AG08395 (cell line): Measurements from ENCODE around the gene DOK3.

Source experiments
- DNase-seq: peaks from one replicate; pipeline ENCODE4 v3.0.0; 2012; ENCODE audit warnings: mixed read lengths, low spot score

DOK3 gene

GRCh38 chr5:177483042-177483441, 26.6 kb downstream of the DOK3 start:
- no peak for DNase-seq

GRCh38 chr5:177482359-177482795, 27.2 kb downstream of the DOK3 start:
- DNase-seq, result no peak

DNA sequence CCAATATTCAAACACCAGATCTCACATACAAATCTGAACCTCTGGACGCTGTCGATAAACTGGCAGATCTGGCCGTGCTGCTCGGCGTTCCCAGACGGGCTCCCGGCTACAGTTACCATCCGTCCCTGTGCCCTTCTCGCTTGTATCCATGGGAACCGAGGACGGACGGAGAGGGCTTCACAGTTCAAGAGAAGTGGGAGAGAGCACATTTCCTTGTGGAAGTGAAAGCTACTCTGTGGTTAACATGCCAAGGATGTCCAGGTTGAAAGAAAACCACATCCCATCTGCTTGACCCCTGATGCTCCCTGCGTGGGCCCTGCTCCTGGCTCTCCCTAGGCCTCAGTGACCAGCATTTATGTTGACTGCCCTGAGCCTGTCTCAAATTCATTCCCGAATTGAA, 29.9 kb downstream of the DOK3 start:
- no peak for DNase-seq

DNA sequence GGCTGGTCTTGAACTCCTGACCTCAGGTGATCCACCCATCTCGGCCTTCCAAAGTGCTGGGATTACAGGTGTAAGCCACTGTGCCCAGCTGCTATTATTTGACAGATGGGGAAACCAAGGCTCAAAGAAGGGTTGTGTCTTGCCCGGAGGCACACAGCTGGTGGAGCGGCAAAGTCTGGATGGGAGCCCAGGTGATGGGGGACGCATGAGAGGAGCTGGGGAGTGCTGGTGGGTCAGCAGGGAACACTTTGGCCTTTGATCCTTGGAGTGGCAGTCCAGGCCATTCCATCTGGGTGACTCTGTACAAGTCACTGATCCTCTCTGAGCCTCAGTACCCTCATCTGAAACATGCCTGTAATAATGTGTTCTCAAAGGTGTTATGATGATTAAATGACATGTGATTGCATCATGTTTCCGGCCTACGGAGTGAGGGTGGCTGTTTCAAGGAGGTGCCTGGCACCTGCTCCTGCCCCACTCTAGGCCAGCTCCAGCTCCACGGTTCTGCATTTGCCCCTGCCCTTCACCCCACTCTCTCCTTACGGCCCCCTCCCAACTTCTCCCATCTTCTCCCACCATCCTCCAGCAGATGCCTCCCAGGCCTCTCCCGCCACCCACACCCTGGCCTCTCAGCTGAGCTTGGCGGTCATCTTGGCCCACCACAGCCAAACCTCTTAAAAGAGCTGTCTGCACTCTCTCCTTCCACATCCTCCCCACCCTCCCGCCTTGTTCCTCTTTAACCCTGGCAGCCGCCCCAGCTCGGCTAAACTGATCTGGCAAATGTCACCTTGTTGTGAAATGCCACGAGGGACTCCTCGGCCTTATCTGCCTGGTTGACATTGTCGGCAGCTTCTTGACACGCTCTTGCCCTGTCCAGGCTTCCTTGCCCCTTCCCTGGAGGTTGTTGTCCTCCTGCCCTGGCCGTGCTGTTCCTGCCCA, 30.6 kb downstream of the DOK3 start:
- DNase-seq, result no peak

DNA sequence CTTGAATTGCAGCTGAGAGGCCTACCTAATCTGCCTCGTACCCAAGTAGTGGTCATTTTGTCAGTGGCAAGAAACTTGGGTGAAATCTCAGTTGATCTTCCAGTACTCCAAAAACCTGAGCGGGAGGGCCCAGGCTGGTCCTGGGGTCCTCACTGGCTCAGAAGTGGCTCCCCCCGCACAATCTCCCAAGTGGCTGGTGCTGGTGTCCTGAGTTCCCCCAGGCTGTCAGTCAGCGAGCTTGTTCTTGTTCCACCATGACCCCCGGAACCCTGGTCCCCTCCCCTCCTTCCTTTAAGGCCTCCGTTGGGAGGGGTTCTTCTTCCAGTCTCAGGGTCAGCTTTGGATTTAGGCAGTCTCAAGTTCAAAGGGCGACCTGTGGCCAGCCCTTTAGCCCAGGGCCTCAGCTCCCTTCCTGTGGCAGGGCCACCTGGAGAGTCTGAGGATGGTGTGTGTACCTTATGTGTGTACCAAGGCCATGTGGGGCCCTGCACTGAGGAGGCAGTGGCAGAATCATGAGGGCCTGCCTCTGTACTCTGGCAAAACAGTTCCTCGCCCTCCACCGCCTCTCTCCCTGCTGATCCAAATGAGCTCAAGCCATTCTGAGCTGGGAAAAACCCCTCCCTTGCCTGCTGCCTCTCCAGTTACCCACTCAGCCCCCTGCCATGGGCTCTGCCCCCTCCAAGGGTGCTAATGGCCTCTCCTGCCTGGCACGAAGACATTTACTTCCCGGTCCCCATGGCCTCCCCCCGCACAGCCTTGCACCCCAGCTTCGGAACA, 31.7 kb downstream of the DOK3 start:
- no peak for DNase-seq

DNA sequence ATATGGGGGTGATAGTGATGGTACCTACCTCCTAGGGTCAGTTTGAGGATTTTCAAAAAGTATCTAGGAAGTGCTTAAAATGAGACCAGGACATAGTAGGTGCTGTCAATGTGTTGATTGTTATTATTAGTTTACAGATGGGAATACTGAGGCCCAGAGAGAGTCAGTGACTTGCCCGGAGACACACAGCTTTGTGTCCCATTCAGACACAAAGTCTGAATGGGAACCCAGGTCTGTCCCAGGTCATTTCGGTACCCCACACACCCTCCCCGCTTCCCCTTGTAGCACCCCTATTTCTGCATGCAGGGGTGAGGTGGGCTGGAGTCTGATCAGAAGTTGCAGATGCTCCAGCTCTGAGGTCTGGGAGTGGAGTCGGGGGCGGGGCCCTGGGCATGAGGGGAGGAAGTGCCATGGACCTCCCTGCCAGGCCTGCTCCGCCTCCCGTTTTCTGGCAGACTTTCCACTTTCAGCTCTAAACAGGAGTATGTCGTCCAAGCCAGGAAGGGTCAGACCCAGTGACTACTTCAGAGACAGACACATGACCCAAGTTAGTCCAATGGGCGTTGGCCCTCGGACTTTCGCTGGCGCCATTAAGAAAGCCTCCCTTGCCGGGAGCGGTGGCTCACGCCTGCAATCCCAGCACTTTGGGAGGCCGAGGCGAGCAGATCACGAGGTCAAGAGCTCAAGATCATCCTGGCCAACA, 32.9 kb downstream of the DOK3 start:
- no peak for DNase-seq

DNA sequence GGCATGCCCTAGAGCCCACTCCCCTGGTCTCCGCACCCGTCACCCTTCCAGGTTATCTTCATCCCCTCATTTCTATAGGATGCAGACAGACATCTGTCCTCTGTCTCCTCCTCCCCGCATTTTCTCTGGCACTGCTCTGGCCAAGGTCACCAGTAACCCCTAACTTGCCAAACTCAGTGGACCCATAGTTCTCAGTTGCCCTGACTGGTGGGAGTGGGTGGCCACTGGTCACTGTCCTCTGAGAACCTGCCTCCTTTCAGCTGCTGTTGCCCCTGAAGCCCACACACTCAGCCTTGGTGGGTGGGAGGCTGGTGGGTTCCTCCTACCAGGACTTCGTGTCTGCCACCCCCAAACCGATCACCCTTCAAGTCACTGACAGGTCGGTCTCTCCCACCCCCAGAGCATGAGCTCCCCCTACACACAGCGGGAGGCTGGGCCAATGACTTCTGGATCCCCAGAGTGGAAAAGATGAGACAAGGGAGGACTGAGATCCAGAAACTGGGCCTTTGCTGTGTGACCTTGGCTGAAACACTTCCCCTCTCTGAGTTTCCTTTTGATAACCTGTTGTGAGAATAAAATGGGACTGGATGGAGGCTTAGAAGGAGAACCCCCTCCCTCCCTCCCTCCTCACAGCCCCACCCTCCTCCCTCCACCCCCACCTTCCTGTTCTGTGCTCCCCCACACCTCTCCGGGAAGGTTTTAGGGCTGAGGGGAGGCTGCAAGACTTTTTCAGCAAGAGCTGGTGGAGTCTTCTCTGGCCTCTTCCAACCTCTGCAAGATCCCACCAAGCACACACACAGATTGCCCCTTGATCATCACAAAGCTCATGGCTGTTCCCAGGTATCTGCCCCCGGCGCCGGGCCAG, 33.8 kb downstream of the DOK3 start:
- no peak for DNase-seq

GRCh38 chr5:177474846-177475562, 34.6 kb downstream of the DOK3 start:
- no peak for DNase-seq

- no peak for DNase-seq
Measured at GRCh38 chr5:177474002-177474476, 35.6 kb downstream of the DOK3 start.

DNA sequence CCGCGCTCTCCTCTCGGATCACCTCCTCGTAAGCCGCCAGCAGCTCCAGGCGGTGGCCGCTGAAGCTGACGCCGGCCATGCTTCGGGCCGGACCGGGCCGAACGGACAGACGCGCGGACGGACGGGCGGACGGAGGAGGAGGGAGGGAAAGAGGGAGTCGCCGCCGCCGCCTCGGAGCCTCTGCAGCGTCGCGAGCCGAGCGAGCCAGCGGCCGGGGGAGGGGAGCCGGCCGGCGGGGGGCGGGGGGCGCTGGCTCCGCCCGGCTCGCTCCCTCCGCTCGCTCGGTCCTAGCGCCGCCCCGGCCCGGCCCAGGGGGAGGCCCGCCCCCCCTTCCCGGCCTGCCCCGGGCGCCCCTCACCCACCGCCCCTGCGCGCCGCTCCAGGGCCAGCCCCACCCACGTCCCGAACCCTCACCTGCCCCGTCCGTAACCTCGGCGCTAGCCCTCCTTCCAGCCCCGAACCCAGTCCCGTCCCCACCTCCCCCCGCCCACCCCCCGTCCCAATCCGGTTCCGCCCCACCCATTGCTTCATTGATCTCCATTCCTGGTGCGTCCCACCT, 36.1 kb downstream of the DOK3 start, which contains the start of gene DBN1:
DBN1 (minus strand) TSS at position 192 of the 559 bp plus-strand sequence; CDS start at position 79, 113 bp downstream.
- peak; percentile 92 for DNase-seq

DNA sequence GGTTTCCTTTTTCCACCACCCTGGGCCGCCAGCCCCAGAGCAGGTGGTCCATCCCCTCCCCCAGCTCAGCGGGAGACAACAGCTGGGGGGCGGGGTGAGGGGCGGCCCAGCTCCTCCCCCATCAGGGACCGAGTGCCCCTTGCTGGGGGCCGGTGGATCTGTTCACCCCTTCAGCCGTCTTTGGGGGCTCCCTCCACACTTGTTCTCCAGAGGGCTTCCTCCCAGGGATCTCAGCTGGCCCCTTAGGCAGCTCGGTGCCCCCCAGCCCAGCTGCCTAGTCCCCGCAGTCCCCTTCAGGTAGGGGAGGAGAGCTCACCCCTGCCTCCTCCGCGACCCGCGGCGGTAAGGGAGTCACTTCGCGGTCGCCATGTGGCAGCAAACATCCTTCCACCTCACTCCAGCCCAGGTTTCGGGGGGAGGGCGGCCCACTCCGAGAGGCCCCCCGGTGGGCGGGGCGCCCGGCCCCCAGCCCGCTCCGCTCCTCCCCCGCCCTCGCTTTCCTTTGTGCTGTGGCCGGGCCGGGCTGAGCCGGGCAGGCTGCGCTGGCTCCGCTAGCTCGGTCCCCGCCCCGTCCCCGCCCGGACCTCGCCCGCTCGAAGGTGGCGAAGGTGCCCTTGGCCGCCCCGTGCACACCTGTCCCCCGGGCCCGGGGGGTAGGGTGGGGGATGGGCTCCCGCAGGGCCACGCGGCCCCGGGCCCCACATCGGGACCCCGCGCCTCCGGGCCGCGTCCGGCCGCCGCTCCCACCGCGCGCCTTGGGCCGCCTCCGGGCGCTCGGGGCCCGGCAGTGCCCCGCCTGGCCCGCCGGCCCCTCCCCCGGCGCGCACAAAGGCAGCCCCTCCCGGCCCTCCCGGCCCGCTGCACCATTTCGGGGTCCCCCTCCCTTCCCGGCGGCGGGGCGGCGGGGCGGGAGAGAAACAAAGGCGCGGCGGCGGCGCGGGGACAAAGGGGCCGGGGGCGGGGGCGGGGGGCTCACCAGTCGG, 36.9 kb downstream of the DOK3 start:
- peak; percentile 47 for DNase-seq

- no peak for DNase-seq
Measured at GRCh38 chr5:177471610-177472356, 37.8 kb downstream of the DOK3 start.

- DNase-seq, result peak; percentile 41
Measured at GRCh38 chr5:177470759-177471536, 38.7 kb downstream of the DOK3 start.

DNA sequence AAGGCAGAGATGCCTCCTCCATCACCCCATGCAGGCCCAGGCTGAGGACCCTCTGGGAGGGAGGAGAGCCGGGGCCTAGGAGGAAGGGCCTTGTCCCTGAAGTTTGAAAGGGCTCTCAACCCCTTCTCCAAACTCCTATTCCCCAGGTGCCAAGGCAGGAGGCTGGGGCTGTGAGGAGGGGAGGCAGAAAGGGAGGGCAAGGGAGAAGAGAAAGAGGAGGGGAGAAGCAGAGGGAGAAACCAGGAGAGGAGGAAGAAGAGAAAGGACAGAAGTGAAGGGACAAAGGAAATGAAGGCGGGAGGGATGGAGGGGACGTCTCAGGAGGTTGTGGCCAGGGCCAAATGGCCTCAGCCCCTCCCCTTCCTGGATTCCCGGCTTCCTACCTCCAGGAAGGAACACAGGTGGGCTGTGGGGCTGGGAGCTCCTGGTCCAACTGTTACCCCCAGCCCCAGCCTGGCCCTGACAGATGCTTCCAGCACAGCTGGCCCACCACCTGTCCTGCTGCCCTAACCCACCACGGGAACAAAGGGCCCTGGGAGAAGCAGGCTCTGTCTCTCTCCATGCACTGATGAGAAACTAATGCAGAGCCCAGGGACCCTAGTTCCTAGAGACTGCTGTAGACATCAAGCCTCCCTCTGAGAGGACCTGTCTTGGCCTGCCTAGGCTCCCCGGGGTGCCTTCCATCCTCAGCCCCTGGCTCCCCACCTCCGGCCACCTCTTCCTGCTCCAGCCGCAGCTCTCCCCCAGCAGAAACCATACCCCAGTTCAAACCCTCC, 39.7 kb downstream of the DOK3 start:
- no peak for DNase-seq

DNA sequence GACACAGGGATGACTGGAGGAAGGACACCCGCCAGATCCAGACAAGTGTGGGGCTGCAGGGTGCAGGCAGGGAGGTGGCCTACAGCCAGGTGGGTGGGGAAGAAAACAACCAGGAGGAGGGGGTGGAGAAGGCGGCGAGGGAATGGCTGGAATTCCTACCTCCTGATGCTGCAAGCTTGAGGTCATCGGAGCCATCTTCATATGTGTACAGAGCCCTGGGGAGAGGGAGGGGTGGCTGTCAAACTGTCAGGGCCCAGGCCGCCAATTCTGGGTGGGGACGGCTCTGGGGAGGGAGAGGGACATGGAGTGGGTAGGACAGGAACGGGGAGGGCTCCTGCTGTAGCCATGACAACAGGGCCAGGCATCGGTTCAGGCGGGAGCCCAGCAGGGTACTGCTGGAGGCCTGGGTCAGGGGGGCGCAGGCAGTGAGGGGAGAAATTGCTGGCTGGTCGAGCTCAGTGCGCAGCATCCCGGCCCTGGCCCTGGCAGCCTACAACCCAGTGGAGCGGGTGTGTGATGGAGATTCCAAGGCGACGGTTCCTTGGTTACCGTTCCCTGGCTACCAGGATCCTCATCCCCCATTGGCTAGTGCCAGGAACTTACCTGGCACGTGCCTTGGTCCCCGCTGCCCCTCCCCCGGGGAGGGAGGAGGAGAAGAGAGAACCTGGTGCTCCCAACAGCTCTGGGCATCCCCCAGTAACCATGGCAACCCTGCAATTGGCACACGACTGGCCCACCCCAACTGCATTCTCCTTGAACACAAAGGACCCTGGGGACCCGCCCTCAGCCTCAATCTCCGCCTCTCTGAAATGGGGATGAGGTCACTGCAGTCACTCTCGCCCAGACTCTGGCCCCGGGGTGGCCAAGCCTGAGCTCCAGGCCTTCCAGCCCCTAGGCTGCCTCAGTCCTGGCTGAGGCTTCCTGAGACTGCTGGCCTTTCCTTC, 40.7 kb downstream of the DOK3 start:
- DNase-seq, result peak; percentile 68

DNA sequence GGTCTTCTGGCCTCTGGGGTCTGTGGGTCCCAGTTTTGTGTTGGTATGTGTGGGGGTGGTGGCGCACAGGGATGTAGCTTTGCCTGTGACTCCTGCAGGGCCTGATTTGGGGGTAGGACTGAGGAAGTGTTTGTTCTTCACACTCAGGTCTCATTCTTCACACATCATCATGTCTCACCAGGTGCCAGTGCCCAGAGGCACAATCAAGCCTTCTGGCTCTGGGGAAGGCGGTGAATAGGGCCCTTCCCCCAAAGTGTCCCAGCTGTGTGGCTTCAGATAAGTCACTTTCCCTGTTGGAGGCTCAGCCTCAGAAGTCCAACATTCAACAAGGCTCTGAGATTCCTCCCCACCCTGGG, 41.3 kb downstream of the DOK3 start:
- DNase-seq, result no peak
